ENCODE measurements around the gene FRMPD4. TPM values are rescaled to one million over a fixed set of nuclear protein-coding genes. Genes with fewer than 3 reads are reported as not detected.

Gene FRMPD4
- total RNA-seq, 3 donors from 2014 or later (not counting 1 experiment from before 2014, with no cell fraction given): not detected

DNA sequence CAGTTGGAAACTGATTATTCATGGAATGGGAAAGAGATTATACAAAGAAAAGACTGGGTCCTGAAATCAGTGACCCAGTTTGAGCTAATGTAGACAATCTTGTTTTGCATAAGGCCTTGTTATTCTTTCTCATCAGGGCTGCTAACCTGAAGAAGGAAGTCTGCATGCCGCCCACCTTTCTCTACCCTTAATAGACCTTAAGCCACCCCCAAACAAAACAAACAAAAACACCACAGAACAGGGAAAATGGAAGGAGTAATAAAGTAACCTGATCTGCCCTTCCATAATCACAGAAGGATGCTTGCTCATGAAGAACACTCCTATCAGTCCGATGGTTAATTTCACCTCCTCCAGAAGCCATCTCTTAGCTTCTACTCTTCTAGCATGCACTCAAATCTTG lies 288.1 kb downstream of the FRMPD4 start:
- WGBS (ENCODE audit: insufficient coverage): no CpG with 5 or more reads among the region's 2 CpGs

GRCh38 chrX:12434493-12434892 lies 296.2 kb downstream of the FRMPD4 start:
- DNase-seq: no peak
- no CpG with 5 or more reads among the region's 1 CpG for WGBS (ENCODE audit: insufficient coverage)
- H3K27me3 Mint-ChIP-seq (ENCODE audit: low read depth in 2 of 2): no peaks in the 10 kb centered on the region
- Histone ChIP-seq H3K4me3 (ENCODE audit: low read length) (no peak overlapping the region), H3K36me3 (ENCODE audit: control insufficient read depth, insufficient read depth, low read length) (no peaks in the 10 kb centered on the region), H3K9me3 (ENCODE audit: control insufficient read depth, insufficient read depth, low read length) (no peaks in the 10 kb centered on the region), H3K27ac (ENCODE audit: low read length) (no peak overlapping the region), H3K27me3 (ENCODE audit: control insufficient read depth, insufficient read depth, low read length) (no peaks in the 10 kb centered on the region), H3K4me1 (ENCODE audit: control insufficient read depth, insufficient read depth, low read length) (no peaks in the 10 kb centered on the region)
- TF ChIP-seq, protein P1, sequence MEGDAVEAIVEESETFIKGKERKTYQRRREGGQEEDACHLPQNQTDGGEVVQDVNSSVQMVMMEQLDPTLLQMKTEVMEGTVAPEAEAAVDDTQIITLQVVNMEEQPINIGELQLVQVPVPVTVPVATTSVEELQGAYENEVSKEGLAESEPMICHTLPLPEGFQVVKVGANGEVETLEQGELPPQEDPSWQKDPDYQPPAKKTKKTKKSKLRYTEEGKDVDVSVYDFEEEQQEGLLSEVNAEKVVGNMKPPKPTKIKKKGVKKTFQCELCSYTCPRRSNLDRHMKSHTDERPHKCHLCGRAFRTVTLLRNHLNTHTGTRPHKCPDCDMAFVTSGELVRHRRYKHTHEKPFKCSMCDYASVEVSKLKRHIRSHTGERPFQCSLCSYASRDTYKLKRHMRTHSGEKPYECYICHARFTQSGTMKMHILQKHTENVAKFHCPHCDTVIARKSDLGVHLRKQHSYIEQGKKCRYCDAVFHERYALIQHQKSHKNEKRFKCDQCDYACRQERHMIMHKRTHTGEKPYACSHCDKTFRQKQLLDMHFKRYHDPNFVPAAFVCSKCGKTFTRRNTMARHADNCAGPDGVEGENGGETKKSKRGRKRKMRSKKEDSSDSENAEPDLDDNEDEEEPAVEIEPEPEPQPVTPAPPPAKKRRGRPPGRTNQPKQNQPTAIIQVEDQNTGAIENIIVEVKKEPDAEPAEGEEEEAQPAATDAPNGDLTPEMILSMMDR (IDR thresholded peaks at IDR 0.05): no peak
- no peaks in the 10 kb centered on the region for H3K4me1 Mint-ChIP-seq
- H3K9me3 Mint-ChIP-seq: no peaks in the 10 kb centered on the region
- intact Hi-C loops (cut with micrococcal nuclease): no loop called here
- H3K27ac Mint-ChIP-seq: no peak overlapping the region
- no peak overlapping the region for H3K4me3 Mint-ChIP-seq
- ATAC-seq: no peak
- no peaks in the 10 kb centered on the region for H3K36me3 Mint-ChIP-seq

More for the DNA sequence above, 288.1 kb downstream of the FRMPD4 start:
- Histone ChIP-seq H3K4me1 (ENCODE audit: control insufficient read depth, insufficient read depth, low read length) (no peaks in the 10 kb centered on the region), H3K36me3 (ENCODE audit: control insufficient read depth, insufficient read depth, low read length) (no peaks in the 10 kb centered on the region), H3K27ac (ENCODE audit: low read length) (no peak overlapping the region), H3K27me3 (ENCODE audit: control insufficient read depth, insufficient read depth, low read length) (no peaks in the 10 kb centered on the region), H3K9me3 (ENCODE audit: control insufficient read depth, insufficient read depth, low read length) (no peaks in the 10 kb centered on the region), H3K4me3 (ENCODE audit: low read length) (no peak overlapping the region)
- Mint-ChIP-seq H3K4me3 (no peak overlapping the region), H3K4me1 (no peaks in the 10 kb centered on the region), H3K36me3 (no peaks in the 10 kb centered on the region), H3K9me3 (peaks cover 0 to 4% of the 10 kb centered on the region in 2 donors), H3K27me3 (ENCODE audit: low read depth in 2 of 2) (no peaks in the 10 kb centered on the region), H3K27ac (no peak overlapping the region)
- intact Hi-C loops (cut with micrococcal nuclease): no loop called here
- TF ChIP-seq, protein P1 (IDR thresholded peaks at IDR 0.05): no peak
- ATAC-seq: no peak
- DNase-seq: no peak

DNA sequence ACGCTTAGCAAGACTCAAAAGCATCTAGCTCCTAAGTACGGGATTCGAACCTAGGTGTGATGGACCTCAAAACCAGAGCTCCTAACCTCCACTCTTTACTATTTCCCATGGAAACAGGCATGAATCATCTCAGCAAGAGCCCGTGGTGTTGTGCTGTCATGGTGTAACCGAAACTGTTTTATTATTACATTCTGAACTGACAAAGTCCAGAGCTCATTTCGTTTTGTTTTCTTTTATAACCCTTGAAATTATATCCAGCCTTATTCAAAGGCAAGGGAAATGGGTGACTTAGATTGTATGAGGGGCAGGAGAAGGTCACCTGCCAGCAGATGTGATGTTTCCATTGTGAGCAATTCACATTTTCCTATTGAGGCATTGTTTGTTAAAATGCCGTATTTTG lies 301.1 kb downstream of the FRMPD4 start:
- intact Hi-C loops (cut with micrococcal nuclease): no loop called here
- no peaks in the 10 kb centered on the region for H3K9me3 Mint-ChIP-seq
- no peaks in the 10 kb centered on the region for H3K36me3 Mint-ChIP-seq
- no peaks in the 10 kb centered on the region for H3K4me1 Mint-ChIP-seq
- Histone ChIP-seq H3K27me3 (ENCODE audit: control insufficient read depth, insufficient read depth, low read length) (no peaks in the 10 kb centered on the region), H3K4me1 (ENCODE audit: control insufficient read depth, insufficient read depth, low read length) (no peaks in the 10 kb centered on the region), H3K36me3 (ENCODE audit: control insufficient read depth, insufficient read depth, low read length) (no peaks in the 10 kb centered on the region), H3K27ac (ENCODE audit: low read length) (no peak overlapping the region), H3K9me3 (ENCODE audit: control insufficient read depth, insufficient read depth, low read length) (no peaks in the 10 kb centered on the region), H3K4me3 (ENCODE audit: low read length) (no peak overlapping the region)
- no peaks in the 10 kb centered on the region for H3K27me3 Mint-ChIP-seq (ENCODE audit: low read depth in 2 of 2)
- DNase-seq (no peak), ATAC-seq (no peak)
- no peak overlapping the region for H3K27ac Mint-ChIP-seq
- no peak overlapping the region for H3K4me3 Mint-ChIP-seq
- 78% methylated on average over 6 of the region's 7 CpGs for WGBS (ENCODE audit: insufficient coverage)
- TF ChIP-seq, protein P1 (IDR thresholded peaks at IDR 0.05): no peak

DNA sequence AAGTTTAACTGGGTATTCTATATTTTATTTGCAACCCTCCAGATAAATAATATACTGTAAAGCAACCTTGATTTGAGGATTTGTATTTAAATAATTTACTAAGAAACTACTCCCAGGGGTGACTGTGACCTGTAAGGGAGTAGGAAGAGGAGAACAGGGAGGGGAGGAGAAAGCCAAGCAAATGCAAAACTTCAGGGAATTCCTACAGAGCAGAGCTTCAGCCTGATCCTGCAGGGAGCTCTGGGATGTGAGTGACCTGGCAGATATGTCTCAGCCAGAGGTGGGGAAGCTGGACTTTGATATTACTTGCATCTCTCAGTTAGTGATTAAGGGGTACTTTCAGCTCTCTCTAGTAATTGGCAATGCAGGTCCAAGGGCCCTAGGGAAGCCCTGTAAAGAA lies 302.0 kb downstream of the FRMPD4 start:
- TF ChIP-seq, protein P1 (IDR thresholded peaks at IDR 0.05): no peak
- H3K27me3 ChIP-seq (ENCODE audit: control insufficient read depth, insufficient read depth, low read length): no peaks in the 10 kb centered on the region
- ATAC-seq (no peak), DNase-seq (no peak)
- H3K4me1 ChIP-seq (ENCODE audit: control insufficient read depth, insufficient read depth, low read length): no peaks in the 10 kb centered on the region
- H3K4me3 Mint-ChIP-seq: no peak overlapping the region
- H3K27ac ChIP-seq (ENCODE audit: low read length): no peak overlapping the region
- H3K27me3 Mint-ChIP-seq (ENCODE audit: low read depth in 2 of 2): no peaks in the 10 kb centered on the region
- H3K27ac Mint-ChIP-seq: no peak overlapping the region
- no peaks in the 10 kb centered on the region for H3K9me3 ChIP-seq (ENCODE audit: control insufficient read depth, insufficient read depth, low read length)
- H3K9me3 Mint-ChIP-seq: no peaks in the 10 kb centered on the region
- H3K4me3 ChIP-seq (ENCODE audit: low read length): no peak overlapping the region
- H3K4me1 Mint-ChIP-seq: no peaks in the 10 kb centered on the region
- H3K36me3 ChIP-seq (ENCODE audit: control insufficient read depth, insufficient read depth, low read length): no peaks in the 10 kb centered on the region
- H3K36me3 Mint-ChIP-seq: no peaks in the 10 kb centered on the region
- intact Hi-C loops (cut with micrococcal nuclease): no loop called here
